Middle frontal gyrus (tissue), 1 donor: ENCODE results near the gene KIAA1217.

Source experiments
- DNase-seq: peaks from one replicate; pipeline ENCODE4 v3.0.0-alpha.2; 2015; ENCODE audit warnings: low spot score; ENCODE audit errors: extremely low spot score

The KIAA1217 gene

DNA sequence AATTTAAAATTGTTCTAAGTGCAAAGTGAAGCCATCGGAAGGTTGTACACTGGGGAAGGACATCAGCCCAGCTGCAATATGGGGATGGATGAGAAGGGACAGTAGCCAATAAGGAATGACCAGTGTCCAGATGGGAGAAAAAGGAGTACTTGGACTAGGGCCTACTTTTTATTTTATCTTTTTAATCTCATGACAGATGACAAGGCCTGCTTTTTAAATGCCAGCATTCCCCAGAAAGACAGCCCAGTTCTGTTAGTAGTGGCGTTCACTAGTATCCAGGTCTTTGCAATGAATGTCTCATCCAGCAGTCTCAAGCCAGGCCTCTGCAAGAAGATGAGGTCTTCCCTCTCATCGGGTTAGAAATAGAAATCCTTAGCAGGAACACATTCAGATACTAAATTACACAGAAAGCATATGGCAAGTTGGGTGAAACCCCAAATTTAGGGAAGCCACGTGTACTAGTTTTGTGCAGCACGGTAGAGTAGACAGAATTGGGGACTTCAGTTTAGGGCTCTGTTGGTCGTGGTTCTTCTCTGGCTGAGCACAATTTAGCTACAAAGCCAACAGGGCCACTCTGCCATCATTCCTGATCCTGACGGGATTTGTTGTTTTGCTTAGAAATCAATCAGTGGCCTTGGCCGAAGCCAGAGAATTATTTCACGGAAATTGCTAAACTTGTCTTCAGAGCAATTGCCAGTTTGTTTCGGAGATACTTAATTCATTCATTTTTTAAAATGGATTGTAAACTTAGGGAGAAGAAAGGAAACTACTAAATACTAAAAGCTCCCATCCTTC, 286.9 kb downstream of the KIAA1217 start:
- DNase-seq = no peak

DNA sequence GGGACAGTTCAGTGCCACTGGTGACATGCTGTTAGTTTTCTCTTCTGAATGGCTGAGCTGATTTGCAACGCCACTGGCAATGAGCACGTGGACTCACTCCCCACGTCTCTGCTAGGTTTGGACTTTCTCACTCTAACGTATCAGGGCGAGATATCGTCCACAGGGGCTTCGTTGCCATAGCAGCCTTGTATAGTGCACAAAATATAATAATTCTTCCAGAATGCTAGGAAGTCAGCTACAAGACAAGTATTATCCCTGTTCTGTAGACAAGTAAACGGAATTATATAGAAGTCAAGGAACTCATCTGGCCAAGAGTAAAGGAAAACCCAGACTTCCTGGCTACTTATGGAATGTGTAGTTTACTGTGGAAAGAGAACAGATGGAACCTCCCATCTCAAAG, 288.0 kb downstream of the KIAA1217 start:
- no peak for DNase-seq

DNA sequence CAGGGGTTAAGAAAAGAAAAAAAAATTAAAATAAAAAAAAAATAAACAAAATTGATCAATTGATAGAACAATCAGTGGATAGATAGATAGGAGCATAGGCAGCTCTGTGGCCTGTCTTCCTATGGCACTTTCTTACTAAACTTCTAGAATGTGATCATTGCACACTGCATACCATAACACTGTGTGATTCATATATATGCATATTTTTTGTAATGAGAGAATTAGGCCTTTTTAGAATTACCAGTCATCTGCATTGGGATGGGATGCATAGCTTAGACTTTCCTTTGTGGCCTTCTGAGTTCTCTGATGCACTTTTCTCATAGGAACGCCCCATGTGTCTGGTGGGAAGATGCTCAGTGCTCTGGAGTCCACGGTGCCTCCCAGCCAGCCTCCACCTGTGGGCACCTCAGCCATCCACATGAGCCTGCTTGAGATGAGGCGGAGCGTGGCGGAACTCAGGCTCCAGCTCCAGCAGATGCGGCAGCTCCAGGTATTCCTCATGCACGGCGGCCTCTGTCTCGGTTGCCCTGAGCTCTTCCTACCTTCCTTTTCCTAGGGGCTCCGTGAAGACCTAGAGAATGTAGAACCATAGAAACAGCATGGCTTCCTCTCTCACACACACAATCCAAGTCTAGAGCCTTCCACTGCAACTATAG, 292.2 kb downstream of the KIAA1217 start:
- DNase-seq = no peak

DNA sequence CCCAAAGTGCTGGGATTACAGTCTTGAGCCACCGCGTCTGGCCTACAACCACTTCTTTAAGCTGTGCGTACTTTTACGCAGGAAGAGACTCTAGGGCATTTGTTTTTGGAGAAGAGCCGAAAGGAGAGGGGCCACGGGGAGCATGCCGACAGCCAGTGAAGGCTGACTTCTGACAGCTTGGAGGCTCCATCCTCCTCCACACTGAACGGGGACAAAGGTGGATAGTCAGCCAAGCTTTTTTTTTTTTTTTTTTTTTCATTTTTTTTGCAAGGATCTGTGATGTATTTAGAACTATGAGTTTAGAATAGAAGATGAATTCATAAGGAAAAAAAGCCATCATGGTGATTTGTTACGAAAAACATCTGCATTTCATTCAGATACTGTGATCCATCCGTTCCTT, 293.1 kb downstream of the KIAA1217 start:
- no peak for DNase-seq

DNA sequence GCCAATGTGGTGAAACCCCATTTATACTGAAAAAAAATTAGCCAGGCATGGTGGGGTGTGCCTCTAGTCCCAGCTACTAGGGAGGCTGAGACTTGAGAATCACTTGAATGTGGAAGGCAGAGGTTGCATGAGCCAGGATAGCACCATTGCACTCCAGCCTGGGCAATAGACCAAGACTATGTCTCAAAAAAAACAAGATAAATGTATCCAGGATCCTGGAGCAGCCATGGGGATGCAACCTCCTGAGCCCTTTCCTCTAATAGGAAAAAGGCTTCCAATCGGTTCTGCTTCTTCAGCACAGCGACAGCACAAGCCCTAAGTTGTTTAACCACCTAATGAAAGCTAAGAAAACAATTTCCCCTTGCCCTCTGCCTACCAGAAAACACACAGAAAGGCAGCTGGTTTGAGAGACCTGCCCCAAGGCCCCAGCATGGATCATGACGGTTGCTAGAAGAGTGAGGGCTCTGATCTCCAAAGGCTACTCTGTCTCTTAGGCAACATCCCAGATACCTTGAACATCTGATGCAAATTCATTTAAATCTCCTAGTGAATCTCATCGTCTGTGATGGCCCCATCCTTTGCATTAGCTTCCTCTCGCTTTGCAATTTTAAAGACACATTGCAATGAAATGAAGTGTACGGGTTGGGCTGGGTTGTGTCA, 294.0 kb downstream of the KIAA1217 start:
- no peak for DNase-seq

DNA sequence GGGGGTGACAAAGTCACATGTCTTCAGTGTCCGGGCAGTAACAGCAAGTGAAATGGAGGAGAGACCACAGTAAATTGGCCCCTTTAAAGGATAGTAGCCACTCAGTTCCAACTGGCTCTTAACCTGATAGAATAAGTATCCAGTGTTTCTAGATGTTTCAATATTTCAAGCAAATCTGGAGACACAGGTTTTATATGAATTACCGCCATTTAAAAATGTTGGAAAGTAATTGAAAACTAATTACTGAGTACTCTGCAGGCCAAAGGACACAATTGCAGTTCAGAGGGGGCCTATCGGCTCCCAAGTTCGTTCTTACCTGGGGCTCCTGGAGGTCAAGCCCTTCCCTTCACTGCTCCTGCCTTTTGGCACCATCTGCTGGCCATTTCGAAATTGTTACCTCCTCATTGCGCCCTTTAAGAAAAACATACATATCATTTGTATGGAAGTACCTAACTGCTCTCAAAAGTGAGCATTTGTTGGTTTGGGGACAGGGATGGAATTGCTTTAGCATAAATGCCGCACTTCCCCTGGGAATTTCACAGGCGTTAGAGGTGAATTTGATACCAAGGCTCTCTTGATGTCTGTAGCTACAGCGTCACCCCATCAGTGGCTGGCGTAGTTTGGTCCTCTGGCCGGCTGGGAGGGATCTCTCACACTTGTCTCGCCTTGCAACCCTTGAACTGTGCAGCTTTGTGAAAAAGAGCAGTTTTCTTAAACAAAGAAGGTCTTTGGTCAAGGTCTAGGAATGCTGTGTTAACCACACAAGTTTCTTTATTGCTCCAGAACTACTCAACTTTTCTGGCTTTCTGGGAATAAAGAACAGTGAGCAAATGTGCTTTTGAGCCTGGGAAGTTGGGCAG, 294.8 kb downstream of the KIAA1217 start:
- DNase-seq = no peak

DNA sequence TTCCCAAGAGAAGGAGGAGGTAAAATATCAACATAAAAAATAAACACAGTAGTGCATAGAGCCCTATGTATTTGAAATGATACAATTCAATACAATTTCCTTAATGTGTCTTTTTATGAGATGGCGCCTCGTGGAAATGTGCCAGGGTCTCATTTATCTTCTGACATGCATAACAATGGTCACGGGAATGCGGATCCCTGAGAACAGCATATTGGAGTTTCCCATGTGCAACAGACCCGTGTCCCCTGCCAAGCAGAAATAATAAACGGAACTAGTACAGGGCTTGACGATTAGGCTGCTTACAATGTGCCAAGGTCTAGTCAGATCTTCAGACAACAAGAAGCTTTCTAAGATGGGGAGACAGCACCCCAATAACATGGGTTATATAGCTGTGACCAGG, 296.8 kb downstream of the KIAA1217 start:
- DNase-seq = no peak

DNA sequence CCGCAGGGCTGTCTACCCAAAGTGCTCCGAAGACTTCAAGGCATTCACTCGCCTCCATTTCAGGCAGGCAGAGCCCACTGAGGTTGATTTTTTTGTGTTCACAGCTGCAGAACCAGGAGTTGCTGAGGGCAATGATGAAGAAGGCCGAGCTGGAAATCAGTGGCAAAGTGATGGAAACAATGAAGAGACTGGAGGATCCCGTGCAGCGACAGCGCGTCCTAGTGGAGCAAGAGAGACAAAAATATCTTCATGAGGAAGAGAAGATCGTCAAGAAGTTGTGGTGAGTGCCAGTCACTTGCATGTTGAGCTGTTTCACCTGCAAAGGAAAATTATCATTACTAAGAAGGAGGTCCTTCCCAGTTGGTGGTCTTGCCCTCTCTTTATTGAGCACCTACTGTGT, 304.2 kb downstream of the KIAA1217 start:
- no peak for DNase-seq

DNA sequence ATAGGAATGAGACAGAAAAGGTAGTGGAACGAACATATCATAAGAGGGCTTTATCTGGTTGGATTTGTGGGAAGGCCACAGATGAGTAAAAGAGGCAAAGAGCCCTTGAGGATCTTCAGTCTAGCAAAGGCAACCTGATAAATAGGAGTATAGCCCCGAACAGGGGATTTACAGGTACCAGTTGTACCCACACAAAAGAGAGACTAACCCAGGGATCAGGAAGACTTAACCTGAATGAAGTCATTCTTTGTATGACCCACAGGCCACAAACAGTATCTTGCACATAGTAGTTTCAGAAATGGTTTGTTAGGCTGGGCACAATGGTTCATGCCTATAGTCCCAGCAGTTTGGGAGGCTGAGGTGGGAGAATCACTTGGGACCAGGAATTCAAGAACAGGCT, 306.5 kb downstream of the KIAA1217 start:
- DNase-seq = no peak

DNA sequence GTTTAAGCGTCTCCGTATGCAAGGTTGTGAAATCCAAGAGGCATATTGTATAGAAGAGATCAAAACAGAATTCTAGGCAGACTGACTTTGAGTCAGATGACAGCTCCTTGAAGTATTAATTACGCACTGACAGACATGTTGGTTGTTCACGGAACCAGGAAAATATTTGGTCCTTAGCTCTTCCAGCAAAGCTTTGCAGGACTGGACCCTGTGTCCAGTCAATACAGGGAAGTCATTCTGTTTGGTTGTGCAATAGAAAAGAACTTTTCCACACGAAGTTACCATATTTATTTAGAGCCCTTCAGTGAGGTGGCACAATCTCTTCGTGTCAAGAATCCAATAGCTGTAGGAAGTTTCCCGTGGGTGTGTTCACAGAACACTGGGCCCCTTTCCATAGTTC, 309.5 kb downstream of the KIAA1217 start:
- DNase-seq = no peak

DNA sequence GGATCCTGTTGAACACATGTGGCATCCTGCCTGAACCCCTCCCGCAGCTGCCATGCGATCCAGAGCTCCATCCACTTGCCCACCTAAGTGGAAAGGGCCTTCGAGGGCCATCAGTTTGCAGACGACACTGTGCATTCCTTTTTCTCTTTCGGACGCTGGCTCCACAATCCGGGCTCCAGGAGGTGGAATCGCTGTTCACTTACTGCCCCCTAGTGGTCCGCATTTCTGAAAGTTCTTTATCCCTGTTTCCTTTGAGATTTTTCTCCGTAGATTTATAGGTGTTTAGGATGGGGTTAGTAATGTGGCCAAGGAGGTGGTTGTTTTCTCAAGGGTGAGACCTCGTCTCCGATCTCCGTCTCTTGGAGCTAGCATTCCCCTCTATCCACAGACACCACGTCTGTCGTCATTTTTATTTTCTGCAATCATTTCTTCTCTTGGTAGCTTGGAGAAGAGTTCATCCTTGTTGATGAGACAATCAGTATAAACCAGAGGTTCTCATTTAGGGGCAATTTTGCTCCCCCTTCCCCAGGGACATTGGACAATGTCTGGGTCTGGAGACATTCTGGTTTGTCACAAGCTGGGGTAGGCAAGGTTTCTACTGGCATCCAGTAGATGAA, 310.2 kb downstream of the KIAA1217 start:
- DNase-seq = peak; percentile 50

DNA sequence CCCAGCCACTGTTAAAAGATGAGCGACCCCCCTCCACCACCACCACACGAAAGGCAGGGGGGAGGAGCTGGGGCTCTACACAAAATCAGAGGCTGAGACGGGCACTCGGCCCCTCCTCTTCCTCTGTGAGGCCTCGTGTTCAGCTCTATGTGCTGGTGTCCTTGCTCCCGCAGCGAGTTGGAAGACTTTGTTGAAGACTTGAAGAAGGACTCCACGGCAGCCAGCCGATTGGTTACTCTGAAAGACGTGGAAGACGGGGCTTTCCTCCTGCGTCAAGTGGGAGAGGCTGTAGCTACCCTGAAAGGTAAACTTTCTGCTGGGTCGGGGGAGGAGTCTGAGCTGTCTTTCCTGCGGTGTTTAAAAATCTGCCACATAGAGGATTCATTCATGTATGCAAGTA, 311.0 kb downstream of the KIAA1217 start:
- DNase-seq = no peak

DNA sequence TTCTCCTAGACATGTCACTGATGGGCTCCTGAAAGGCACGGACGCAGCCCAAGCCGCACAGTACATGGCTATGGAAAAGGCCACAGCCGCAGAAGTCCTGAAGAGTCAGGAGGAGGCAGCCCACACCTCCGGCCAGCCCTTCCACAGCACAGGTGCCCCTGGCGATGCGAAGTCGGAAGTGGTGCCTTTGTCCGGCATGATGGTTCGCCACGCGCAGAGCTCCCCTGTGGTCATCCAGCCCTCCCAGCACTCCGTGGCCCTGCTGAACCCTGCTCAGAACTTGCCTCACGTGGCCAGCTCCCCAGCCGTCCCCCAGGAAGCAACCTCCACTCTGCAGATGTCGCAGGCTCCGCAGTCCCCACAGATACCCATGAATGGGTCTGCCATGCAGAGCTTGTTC, 315.4 kb downstream of the KIAA1217 start:
- no peak for DNase-seq

DNA sequence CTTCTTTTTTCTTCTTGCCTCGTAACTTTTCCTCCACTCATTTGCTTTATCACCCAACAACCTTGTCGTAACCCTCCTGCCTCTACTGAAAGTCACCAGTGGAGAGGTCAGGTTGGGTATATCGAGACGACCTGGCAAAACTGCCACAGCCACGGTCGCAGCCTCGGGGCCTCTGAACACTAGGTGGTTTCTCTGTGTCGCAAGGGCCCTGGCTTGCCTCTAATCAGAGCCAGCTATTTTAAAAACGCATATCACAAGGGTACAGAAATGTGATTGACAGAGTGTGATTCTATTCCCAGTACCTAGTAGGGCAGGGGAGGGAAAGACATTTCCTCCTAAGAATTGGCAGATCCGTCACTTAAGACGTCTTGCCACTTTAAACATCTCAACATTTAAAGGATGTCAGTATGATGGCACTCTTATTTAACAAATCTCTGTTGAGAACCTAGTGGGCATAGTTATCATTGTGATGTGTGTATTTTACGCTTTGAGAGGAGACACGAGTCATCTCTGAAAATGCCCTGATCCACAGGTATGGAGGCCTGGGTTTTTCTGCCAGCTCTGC, 317.2 kb downstream of the KIAA1217 start:
- DNase-seq = no peak

DNA sequence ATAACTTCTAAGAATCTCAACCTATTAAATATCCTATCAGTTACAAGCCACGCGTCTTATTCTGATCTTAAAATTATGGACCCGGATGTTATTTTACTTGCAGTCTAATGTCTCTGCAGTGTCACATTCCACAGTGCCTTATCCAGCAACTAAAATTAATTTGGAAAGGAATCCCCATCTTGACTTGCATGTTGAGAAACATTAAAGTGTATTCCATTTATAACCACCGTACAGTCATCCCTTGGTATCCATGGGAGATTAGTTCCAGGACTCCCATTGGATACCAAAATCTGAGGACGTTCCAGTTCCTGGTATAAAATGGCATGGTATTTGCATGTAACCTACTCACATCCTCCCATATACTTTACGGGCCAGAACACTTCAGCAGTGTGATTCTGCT, 320.0 kb downstream of the KIAA1217 start:
- DNase-seq = no peak

DNA sequence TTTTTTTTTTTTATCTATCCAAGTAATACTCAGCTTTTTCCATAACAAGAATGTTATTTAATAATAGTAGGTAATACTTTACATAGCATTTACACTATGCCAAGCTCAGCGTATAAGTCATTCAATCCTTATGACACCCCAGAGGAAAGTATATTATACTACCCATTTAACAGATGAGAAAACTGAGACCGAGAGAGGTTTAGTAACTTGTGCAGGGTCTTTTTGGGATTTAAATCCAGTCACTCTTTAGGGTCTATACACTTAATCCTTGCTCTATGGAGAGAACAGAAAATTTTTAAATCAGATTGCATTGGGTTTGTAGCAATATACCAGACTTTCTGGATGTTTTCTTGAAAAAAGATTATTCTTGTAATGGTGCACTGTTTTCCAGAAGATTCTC, 322.5 kb downstream of the KIAA1217 start:
- DNase-seq = no peak

DNA sequence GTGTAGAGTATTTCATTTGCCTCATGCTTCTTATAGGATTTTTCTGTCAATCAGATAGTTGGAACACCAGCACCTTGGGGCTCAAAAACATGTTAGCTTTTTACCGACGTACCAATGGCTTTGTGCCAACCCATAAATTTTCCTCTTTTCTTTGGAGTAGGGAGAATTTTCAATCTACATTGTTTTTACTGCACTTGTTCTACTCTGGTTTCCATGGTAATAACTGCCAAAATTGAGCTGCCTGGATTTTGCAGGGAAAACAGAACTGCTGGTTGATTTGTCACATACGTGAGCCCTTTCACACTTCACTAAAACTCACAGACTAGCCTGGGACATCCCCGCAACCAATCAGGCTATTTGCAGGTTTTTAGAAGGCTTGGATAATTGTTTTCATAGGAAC, 325.0 kb downstream of the KIAA1217 start:
- no peak for DNase-seq

DNA sequence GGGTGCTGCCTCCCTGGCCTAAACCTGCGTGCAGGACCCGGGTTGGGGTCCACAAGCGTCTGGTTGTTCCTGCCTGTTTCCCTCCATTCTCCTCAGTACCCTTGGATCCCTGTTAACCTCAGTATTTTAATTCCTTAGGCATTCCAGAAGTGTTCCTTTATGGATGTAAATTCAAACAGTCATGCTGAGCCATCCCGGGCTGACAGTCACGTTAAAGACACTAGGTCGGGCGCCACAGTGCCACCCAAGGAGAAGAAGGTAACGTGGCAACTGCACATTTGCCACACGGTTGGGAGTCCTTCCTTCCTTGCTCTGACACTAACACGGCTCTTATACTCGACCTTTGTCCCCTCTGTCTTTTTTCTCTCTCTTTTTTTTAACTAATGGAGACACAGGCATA, 327.7 kb downstream of the KIAA1217 start:
- DNase-seq = no peak

DNA sequence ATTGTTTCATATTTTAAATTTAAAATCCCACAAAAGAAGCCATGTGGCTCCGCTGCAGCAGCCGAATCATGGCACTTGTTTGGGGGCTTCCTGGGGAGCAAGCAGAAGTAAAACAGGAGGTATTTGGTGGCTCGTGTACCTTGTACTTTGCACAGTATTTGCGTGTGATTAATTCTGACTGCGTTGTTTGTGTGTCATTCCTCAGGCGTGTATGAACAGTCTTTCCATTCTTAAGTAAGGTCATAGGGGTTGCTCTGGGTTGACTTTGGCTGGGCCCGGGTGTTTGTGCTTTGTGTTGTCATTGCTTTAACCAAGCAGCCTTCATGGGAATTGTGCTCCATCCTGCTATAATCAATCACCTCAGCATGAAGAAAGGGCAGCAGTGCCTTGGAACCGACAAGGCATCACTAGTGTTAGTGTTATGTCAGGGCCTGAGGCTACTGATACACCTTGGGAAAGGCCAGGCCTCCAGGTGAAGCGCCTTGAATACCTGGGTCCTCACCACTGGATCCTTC, 332.4 kb downstream of the KIAA1217 start:
- no peak for DNase-seq
